ENCODE data around the gene TTLL3. TPM values are rescaled to one million over a fixed set of nuclear protein-coding genes. Genes with fewer than 3 reads are reported as not detected.
"Not testable (repeated sequence)": the region's sequence is repeated elsewhere in the genome, so short reads cannot be mapped to it uniquely, and the experiment has no call there.

TTLL3 gene, protein sequence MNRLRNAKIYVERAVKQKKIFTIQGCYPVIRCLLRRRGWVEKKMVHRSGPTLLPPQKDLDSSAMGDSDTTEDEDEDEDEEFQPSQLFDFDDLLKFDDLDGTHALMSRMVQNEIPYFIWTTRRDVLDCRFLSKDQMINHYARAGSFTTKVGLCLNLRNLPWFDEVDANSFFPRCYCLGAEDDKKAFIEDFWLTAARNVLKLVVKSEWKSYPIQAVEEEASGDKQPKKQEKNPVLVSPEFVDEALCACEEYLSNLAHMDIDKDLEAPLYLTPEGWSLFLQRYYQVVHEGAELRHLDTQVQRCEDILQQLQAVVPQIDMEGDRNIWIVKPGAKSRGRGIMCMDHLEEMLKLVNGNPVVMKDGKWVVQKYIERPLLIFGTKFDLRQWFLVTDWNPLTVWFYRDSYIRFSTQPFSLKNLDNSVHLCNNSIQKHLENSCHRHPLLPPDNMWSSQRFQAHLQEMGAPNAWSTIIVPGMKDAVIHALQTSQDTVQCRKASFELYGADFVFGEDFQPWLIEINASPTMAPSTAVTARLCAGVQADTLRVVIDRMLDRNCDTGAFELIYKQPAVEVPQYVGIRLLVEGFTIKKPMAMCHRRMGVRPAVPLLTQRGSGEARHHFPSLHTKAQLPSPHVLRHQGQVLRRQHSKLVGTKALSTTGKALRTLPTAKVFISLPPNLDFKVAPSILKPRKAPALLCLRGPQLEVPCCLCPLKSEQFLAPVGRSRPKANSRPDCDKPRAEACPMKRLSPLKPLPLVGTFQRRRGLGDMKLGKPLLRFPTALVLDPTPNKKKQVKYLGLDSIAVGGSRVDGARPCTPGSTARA
- 11.1 TPM for total RNA-seq
- long read RNA-seq, partial matches to known transcripts, result 8 of 18 reads
- long read RNA-seq, other reads (novel, unspliced or antisense), result 10 of 18 reads

DNA sequence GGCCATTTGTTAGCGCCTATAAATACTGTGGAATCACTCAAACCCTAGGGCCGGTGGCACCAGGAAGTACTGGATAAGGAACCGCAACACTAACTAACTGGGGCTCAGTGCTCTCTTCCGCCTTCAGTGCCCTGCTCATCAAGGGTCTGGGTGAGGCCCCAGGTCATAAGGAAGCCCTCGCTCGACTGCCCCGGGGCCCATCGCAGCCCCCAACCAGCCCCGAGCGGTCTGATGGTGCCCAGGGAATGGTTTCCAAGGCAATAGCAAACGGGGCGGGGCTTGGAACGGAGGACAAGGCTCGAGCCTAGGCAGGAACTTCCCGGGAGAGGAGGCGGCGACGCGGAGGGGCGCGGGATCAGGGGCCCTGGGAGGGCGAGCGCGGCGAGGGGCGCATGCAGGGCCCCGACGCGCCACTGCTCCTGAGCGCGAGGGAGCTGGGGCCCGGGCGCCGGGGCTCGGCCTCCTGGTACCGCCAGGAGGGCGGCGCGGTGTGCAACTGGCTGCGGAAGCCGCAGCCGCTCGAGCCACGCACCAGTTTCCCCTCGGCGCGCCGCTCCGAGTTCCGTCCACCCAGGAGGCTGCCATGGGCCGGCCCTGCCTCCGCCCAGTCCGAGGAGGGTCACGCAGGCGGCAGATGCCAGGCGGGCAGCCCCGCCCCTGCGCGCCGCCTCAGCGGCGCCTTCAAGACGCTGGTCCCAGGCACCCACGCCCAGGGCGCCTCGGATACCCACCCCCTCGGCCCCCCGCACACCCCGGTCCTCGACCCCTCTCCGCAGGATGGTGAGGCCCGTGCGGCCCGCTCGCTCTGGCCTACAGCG is at the start of gene TTLL3:
Gene TTLL3 (plus strand): TSS at position 648 of the 818 bp plus-strand sequence. CDS start 400 bp downstream, outside the sequence.
- DNase-seq (peak; percentile 89), ATAC-seq (ENCODE audit: poor library complexity) (peak; percentile 89)

DNA sequence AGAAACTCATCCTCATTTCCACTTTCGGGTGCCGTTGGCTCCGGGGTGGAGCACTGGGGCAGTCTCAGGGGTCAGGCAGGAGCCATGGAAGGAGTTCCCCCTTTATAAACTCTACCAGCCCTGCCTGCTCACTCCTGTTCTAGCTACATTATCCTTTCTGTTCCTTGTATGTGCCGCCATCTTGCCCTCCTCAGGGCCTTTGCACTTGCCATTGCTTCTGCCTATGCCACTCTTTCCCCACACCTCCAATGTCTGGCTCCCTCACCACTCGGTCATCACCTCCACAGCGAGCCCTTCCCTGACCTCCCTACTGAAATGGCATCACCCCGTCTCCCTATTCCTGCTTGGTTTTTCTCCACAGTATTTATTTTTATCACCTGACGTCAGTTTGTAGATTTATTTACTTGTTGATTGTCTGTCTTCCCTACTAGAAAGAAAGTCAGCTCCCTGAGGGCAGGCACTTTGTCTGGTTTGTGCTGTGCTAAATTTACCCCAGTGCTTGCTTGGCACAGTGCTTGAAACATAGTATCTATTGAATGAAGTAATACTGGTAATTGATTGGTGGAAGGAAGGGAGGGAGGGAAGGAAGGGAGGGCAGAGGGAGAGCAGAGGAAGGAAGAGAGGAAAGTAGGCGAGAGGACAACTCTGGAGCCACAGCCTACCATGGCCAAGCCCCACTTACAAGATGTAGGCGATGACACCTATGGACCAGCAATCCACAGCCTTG is 49.1 kb upstream of the TTLL3 start:
- ATAC-seq (ENCODE audit: poor library complexity), result no peak
- intact Hi-C loops (cut with DNase I), result no loop called here
- DNase-seq, result no peak

More for the DNA sequence above, at the start of gene TTLL3:
- intact Hi-C loops (cut with DNase I), result no loop called here

DNA sequence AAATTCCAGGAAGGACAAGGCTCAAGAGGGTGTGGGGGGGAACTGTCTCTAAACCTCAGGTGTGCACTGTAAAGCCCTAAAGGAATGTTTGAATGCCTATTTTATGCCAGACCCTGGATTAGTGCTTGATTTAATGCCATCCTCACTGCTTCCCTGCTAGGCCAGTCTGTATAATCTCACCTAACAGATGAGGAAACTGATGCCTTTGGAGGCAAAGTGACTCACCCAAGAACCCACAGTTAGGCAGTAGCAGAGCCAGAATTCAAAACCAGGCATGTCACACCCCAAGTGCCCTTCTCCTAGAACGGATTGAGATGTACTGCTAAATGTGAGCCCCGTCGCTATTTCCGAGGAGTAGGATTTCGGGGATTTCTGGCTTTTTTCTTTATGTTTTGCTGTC is 48.1 kb upstream of the TTLL3 start:
- ATAC-seq (ENCODE audit: poor library complexity), result no peak
- DNase-seq, result no peak
- intact Hi-C loops (cut with DNase I), result no loop called here

DNA sequence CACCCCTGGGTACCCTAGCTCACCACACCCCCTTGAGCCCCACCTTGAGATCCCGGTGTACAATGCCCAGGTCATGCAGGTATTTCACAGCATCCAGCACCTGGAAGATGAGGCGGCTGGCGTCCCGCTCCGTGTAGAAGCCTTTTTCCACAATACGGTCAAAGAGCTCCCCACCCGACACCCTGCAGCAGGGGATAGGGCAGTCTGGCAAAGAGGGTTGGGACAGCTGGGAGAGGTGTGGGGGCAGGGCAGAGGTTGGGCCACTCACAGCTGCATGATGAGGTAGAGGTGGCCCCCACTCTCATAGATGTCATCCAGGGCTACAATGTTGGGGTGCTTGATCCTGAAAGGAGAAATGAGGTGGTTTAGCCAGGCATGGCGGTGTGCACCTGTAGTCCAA is 47.2 kb upstream of the TTLL3 start:
- DNase-seq, result no peak
- intact Hi-C loops (cut with DNase I), result no loop called here
- ATAC-seq (ENCODE audit: poor library complexity), result no peak

DNA sequence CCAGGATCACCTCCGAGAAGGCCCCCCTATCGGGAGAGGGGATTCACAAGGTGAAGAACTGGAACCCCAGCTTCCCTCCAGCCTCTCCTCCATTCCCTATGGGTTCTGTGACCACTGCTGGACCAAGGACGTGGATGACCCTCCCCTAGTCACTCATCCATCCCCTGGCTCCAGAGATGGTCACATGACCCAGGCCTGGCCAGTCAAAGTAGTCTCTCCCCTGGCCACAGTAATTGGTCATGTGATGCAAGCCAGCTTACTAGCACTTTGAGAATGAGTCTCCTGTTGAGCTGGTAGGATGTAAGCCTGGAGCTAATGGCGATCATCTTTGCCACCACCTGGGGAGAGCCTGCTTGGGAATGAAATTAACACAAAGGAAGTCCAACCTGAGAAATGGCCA is 44.2 kb upstream of the TTLL3 start:
- intact Hi-C loops (cut with DNase I), result no loop called here
- ATAC-seq (ENCODE audit: poor library complexity) (no peak), DNase-seq (no peak)

DNA sequence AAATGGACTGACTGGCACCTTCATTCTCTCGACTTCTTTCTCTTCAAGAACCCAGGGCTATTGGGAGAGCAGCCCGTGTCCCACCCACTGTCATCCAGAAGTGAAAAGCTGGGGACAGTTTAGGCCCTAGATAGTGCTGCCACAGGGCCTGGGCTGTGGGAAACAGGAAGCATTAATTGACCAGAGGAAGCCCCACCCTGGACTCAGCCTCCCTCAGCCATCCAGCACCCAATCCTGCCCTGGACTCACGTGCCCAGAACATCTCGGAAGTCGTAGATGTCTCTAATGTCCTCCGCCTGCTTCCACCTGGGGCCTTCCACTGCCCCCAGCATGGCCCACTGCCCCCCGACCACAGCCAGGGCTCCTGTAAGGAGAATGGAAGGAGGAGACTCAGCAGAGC is 42.6 kb upstream of the TTLL3 start:
- intact Hi-C loops (cut with DNase I), result no loop called here
- DNase-seq (peak; percentile 60), ATAC-seq (ENCODE audit: poor library complexity) (no peak)

DNA sequence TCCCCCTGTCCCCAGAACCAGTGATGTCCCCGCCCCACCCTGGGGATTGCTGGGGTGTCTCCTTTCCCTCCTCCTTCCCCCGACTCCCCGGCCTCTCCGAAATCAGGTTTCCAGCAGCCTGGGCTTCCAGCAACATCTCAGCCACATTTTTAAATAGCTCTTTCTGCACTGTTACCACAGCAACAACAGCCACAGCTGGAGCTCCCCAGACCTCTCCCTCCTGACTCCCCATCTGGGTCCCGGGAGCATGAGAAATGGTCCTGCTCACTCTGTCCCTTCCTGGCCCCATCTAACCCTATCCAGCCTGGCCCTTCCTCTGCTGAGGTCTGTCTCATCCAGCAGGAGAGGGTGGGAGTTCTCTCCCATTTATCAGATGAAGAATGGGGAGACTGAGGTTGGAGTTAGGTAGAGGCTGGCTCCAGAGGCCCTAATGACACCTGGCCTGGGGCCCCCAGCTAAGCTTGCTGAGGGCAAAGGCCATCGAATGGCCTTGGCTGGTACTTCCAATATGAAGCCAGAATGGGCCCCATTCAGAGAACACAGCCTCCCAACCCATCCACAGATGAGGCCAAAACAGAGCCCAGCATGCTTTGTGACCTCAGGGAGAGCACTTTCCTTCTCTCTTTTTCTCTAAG is 41.8 kb upstream of the TTLL3 start:
- ATAC-seq (ENCODE audit: poor library complexity) (no peak), DNase-seq (no peak)
- intact Hi-C loops (cut with DNase I), result no loop called here

DNA sequence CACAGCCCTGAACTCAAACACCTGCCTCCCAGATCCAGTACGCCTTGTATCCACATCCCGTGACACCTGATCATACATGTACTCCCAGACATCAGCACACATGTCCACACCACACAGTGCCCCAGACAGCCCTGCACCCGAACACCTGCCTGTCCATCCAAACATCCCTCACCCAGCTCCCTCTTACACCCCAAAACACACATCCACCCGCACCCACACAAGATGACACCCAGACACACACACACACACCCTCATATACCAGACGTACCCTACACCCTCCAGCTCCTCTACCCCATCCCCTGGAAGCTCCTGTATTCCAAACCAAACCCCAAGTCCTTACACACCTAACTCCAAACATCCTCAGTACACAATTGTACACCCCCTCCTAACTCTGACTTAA is 41.0 kb upstream of the TTLL3 start:
- ATAC-seq (ENCODE audit: poor library complexity) (no peak), DNase-seq (no peak)
- intact Hi-C loops (cut with DNase I), result no loop called here

DNA sequence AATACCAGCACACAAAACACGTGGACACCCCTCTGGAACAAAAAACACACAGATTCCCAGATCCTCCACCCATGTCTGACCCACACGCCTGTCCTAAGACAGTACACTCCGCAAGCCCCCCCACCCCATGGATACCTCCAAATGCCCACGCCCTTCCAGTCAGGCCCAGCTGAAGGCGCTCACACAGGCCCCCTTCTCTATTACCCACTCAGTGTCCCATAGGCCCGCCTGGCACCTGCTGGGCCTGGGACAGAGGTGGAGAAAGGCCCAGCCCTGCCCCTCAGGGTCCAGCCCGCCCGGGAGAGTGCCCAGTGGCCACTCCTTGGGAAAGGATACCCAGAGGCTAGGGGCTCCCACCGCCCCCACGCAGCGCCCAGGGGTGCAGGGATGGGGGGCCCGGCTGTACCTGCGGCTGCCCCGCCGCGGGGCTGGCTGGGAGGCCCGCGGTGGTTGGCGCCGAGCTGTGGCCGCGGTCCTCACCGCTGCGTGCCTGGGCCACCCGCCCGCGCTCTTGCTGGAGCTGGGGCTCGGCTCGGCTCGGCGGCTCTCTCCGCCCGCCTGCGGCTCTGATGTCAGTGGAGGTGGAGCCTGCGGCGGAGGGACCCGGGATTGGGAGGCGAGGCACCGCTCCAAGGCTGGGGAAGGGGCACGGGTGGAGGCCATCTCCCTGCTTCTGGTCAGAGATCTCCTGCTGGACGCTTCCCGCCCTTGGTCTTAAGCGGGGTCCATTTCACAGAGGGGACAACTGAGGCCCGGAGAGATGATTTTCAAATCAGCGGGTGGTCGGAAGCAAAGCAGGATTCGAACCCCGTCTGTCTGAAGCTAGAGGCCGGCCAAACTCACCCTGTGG is 40.4 kb upstream of the TTLL3 start, which contains the start of gene CAMK1:
Gene CAMK1 (minus strand): TSS at position 522 of the 850 bp plus-strand sequence. CDS start 2,198 bp downstream, outside the sequence.
- intact Hi-C loops (cut with DNase I), result no loop called here
- peak; percentile 92 for DNase-seq
- ATAC-seq (ENCODE audit: poor library complexity), result peak; percentile 97

DNA sequence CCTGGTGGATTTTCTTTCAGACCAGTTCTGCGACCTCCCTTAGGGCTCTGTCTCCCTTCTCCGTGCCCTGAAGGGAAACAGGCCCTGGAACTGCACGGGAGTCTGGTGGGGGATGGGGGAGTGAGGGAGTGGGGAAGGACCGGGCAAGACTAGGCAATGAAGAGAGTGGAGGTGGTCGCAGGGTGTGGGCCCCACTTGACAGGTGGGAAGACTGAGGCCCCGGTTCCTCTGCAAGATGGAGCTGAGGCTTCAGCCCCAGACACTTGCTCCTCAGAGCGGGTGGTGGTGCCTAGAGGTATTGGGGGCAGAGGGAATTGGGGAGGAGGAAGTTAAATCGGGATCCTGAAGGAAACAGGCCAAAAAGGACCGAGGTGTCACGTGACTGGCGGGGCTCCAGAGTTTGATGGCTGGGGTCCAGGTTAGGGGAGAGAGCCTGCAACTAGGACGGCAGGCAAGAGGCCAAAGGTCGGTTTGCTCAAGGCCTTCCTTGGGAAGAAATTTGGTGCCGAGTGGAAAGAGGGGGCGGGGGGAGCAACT is 39.7 kb upstream of the TTLL3 start:
- intact Hi-C loops (cut with DNase I), result no loop called here
- DNase-seq (peak; percentile 94), ATAC-seq (ENCODE audit: poor library complexity) (peak; percentile 55)

DNA sequence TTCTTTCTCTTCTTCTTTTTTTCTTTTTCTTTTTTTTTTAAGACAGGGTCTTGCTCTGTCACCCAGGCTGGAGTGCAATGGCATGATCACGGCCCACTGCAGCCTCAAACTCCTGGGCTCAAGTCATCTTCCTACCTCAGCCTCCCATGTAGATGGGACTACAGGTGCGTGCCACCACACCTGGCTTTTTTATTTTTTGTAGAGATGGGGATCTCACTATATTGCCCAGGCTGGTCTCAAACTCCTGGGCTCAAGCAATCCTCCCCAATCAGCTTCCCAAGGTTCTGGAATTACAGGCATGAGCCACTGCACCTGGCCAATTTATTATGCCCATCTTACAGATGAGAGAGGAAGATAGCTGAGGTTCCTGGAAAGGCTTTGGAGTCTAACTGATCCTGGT is 39.1 kb upstream of the TTLL3 start:
- intact Hi-C loops (cut with DNase I); DNase-seq; ATAC-seq (ENCODE audit: poor library complexity): not testable (repeated sequence)

DNA sequence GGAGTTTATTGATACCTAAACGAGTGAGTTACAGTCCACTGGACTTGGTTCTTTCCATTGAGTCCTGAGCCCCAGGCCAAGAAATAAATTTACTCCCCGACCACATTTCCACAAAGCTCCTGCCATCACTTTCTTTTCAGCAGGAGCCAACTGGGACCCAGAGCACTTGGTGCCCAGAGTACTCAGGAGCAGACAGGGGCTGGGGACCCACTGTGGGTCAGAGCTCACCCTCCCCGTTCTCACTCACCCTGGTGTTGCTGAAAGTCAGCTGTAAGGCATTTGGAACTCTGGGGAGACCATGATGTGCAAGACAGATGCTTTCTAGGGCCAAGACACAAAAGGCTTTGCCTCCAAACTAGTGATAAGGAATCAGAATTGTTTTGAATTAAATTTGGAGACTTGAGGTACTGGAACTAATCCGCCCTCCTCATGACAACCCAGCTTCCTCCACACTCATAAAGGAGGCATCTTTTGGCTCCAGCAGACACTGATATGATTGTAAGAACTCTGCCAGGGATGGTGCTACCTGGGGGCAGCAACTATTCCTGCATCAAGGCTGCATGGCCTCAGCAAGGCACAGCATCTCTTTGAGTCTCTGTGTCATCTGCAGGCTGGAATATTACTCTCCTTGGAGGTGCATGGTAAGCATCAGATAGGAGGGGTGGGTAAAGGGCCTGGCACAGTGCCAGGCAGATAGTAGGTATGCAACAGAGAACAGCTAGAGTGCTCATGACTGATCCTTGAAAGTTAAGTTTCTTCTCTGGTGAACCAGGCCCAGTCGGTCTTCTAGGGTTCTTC is 33.0 kb upstream of the TTLL3 start:
- DNase-seq (no peak), ATAC-seq (ENCODE audit: poor library complexity) (no peak)
- intact Hi-C loops (cut with DNase I), result no loop called here

DNA sequence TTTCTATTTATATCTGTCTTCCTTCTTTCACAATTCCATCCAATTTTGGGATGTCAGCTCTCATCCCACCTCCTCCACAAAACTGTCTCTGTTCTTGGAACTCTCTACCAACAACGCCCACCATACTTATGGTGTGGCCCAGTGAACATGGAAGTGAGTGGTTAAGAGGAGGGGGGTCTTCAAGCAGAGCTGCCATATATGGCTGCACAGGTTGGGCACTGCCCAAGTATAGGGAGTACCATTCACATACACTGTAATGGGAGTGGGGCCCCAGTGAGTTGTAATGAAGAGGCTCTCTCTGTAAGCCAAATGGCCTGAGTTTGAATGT is 32.4 kb upstream of the TTLL3 start:
- intact Hi-C loops (cut with DNase I), result no loop called here
- no peak for ATAC-seq (ENCODE audit: poor library complexity)
- no peak for DNase-seq

DNA sequence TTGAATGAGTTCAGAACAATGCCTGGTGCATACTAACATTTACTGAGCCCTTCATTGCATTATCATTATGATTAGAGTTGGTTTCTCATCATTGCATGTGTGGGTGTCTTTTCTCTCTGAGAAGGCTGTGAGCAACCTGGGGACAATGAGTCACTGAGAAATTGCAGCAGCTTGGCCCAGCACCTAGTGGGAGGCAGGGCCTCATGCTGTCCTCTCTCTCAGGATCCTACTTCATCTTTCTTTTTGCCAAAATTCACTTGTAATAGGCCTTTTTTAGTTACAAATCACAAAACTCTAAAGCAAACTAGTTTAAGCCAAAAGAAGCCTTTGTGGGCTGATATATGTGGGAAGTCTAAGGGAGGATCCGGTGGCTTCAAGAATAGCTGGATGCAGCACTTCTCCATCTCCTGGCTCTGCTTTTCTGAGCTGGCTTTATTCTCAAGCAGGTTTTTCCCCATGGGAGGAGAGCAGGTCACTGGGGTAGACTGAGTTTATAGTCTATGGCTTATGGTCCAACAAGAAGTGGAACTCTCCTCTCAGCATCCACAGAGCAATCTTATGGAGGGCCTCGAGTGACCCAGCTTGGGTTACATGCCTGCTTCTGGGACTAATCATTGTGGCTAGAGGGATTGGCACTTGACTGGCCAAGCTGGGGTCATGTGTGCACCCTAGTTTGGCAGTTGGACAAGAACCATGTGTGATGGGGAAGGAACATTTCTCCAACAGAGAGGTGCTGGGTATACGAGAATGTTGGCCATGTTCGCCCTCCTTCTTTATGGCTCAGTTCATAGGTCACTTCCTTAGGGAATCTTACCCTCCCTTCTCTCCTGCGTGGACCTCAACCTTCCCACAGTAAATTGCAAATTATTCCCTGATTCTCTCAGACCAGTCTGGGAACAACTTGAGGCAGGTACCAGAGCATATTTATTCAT is 31.7 kb upstream of the TTLL3 start:
- ATAC-seq (ENCODE audit: poor library complexity) (no peak), DNase-seq (peak; percentile 1)
- intact Hi-C loops (cut with DNase I), result no loop called here

DNA sequence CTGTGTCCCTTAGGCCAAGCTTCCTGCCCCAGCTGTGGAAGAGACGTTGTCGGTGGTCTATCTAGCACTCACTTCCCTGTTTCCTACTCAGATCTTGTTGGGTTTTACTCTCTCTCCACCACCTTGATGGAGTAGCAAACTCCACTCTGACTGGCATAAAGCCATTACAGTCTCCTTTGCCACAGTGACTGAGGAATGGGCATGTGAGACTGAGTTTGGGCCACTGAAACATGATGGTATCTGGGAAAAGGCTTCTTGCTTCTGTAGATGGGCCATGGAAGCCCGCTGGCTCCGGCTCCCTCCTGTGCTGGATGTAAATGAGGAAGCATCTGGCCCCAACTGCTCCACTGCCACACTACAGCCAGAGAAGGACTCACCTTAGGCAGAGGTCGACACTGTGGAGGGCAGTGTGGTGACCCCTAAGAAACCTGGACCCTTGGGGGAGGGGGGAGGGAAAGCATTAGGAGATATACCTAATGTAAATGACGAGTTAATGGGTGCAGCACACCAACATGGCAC is 30.9 kb upstream of the TTLL3 start:
- peak; percentile 56 for DNase-seq
- ATAC-seq (ENCODE audit: poor library complexity), result no peak
- intact Hi-C loops (cut with DNase I), result no loop called here
